ENCODE measurements around the gene SLC25A29.
"Not testable (repeated sequence)": the region's sequence is repeated elsewhere in the genome, so short reads cannot be mapped to it uniquely, and the experiment has no call there.

SLC25A29 gene

DNA sequence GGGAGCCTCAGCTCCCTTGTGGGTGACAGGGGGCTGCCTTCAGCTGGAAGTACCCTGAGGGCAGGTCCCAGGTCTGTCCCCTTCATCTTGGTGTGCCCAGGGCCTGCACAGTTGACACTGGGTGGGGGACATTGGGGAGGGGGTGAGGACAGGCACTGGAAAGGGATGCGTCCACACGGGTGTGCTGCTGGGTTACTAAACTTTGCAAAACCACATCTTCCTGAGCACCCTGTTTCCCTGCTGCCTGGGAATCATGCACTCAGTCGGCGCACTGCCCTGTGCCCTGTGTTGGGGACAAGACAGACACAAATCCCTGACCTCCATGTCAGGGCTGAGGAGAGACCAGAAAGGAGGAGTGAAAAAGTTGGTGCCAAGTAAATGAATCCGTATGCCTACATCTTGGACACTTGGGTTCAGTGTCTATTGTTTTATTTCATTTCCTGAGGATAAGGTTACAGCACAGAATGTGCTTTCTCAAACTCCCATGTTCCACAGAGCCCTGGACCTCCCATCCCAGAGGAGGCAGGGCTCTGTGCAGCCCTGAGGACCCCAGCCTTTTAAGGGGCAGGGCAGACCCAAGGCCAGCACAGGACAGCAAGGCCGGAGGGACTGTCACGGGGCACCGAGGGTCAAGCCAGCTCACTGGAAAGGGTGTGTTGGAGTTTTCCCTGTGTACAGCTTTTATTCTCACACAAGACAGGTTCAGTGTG, 2.9 kb upstream of the SLC25A29 start:
- no peak for DNase-seq (ENCODE audit: low spot score)

DNA sequence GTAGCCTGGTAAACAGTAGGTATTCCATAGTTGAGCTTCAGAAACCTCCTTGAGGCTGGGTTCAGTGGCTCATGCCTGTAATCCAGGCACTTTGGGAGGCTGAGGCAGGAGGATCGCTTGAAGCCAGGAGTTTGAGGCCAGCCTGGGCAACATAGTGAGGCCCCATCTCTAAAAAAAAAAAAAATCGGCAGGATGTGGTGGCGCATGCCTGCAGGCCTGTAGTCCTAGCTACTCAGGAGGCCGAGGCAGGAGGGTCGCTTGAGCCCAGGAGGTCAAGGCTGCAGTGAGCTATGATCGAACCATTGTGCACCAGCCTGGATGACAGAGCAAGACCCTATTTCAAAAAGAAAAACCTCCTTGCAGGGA, 2.2 kb upstream of the SLC25A29 start:
- DNase-seq (ENCODE audit: low spot score) = not testable (repeated sequence)

DNA sequence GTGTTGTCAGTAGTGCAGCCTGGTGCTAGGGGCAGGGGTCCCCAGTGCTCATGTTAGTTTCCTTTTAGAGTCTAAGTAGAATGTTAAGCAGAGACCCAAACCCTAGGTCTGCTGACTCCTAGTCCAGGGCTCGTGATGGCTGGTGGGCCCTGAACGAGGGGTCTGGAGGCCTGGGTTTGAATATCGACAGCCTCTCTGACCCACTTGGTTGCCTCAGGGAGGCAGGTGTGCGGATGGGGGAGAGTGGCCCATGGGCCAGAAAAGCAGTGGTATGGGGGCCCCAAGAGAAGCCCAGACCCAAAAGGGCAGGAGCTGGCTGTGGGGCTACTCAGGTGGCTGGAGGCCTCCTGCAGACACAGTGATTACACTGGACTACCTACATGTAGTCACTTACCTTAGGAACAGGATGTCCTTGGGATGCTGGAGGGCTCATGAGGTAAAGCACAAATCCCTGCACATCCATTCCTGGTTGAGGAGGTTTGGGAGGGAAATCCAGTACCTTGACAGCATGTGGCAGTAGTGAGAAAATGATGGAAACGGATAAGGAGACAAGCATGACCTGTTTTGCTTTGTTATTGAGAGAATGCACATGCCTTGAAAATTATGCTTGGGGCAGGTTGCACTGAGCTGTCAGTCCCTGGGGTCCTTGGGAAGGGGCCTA, 1.7 kb upstream of the SLC25A29 start:
- no peak for DNase-seq (ENCODE audit: low spot score)

DNA sequence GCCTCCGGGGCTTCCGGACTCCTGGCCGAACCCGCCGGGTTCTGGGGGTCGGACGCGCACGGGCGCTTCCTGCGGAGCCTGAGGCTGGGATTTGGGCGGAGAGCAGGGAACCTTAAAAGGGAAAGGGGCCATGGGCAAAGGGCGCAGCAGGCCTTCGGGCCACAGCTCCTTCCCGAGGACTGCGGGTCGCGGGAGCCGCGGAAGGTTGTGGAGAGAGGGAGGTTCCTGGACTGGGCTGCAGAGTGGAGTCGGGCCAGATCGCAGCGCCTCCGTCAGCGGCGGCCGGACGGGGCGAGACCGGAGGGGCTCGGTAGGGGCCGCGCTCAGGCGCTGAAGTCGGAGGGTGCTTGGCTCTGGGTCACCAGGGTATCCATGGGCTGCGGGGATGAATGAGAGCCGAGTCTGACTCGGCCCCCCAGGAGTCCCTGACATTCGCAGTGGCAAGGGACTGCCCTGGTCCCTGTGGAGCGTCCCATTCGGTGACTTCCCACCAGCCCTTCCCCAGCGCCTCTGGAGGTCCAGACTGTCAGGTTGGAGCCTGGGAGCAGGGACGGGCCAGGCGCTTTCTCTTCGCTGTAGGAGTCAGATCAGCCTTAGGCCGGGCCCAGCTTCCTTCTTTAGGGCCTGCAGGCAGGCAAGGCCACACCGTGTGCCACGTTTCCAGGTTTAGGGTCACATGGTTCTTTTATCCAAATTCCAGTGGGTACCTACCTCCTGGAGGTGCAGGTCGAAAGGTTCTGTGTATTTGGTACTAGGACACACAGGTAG, 938 bp upstream of the SLC25A29 start:
- no peak for DNase-seq (ENCODE audit: low spot score)

DNA sequence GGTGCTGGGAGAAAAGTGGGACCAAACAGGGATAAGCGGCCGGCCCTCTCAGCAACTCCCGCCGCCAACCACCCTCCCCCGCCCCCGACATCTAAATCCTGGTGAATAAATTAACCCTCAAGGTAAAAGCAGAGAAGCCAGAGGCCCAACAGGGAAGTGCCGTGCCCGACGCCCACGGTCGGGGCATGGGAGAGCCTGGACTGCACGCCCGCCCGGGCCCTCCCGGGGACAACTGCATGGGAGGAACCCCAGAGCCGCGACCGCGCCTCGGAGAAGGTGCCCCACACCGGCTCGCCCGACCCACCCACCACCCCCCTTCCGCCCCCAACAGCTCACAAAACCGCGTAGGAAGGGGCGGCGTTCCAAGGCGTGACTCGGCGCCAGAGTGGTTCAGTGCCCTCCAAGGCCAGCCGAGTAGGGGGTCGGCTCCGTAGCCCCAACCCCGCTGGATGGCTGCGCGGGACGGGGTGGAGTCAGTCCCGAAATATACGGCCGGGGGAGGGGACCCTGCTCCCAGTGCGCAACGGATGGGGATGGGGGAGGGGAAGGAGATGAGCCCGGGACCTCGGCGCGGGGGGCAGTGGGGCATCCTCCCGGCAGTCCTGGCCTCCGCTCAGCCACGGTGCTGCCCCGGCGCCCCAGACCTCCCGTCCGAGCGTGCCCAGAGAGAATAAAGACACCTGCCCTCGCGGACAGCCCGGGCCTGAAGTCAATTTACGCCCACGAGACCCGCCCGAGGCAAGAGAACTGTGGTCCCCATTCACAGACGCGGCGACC, 732 bp downstream of the SLC25A29 start:
- DNase-seq (ENCODE audit: low spot score) = peak; percentile 47

DNA sequence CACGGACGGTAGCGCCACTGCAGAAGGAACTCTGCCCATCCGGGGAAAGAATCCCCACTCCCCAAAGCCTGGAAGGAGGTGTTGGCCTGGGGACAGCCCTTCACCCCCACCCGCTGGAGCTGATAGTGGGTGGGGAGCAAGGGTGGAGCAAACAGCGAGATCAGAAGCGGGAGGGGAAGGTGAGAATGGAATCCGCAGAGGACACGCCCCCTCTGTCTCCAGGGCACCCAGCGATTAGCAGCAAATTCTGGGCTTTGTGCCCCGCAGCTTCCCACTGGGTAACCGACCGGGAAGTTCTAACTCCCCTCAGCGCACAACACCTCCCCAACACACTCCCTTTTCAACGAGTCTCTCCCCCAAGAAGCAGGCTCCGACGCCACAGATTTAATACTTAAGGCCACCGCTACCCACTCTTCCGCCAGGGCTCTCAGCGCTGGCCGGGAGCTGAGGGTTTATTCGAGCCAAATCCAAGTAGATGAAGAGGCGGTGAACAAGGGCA, 1.4 kb downstream of the SLC25A29 start:
- peak; percentile 57 for DNase-seq (ENCODE audit: low spot score)

DNA sequence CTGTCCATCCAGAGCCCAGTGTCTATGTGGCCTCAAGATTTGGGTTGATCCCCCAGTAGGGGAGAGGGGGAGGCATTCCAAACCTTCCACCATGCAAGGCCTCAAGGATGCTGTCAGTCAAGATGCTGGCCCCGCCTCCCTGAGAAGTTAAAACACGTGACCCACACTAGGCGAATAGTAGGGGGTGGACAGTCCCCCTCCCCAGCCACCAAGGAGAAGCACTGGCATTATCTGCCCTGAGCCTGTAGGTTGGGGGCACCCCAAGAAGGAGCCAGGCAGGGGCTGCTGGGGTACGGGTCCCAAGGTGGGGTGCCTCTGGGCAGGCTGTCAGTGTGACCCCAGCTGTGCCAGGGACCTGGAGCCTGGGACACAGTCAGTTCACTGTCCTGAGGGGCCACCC, 2.3 kb downstream of the SLC25A29 start:
- DNase-seq (ENCODE audit: low spot score) = no peak

DNA sequence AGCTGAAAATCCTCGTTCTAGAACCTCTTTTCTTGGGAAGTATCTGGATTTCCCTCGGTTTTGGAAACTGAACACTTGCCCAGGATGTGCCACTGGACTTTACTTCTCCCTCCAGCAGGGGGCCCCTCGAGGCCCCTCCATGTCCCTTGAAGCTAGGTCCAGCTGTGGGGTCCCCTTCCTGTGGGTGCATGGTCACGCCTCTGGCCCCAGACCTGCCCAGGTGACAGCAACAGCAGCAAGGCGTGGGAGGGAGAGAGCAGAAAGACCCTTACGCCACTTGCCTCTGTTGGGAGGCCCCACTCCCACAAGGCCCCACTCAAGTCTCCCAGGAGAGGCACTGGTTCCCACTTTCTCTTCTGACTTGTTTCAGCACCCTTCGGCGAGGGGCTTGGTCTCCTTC, 3.1 kb downstream of the SLC25A29 start:
- peak; percentile 60 for DNase-seq (ENCODE audit: low spot score)

DNA sequence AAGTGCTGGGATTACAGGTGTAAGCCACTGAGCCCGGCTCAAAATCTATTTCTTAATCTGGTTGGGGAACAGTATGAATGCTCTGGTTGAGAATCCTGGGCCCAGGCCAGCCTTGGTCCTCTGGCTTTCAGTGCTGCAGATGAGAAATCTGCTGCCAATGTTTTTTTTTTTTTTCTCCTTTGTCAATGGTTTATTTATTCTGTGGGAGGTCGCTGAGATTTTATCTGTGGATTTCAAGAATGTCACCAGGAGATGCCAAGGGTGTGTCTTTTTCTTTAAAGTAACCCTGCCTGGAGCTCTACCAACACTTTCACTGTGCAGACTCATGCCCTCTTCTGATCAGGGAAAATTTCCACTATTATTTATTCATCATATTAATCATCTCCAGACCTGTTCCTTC, 3.6 kb downstream of the SLC25A29 start:
- no peak for DNase-seq (ENCODE audit: low spot score)

DNA sequence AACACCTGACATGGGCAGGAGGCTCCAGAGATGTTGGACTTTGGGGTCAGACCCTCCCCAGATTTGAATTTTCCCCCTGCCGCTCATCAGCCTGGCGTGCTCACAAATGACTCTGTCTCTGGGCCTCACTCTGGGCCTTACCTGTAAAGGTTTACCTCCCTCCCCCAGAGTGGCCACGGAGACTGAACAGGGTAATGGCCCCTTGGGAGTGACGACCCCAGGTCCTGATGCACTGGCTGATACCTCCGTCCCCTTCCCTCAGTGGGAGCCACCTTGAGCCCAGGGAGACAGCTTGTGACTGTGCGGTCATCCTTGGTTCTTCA, 7.0 kb downstream of the SLC25A29 start:
- no peak for DNase-seq (ENCODE audit: low spot score)

DNA sequence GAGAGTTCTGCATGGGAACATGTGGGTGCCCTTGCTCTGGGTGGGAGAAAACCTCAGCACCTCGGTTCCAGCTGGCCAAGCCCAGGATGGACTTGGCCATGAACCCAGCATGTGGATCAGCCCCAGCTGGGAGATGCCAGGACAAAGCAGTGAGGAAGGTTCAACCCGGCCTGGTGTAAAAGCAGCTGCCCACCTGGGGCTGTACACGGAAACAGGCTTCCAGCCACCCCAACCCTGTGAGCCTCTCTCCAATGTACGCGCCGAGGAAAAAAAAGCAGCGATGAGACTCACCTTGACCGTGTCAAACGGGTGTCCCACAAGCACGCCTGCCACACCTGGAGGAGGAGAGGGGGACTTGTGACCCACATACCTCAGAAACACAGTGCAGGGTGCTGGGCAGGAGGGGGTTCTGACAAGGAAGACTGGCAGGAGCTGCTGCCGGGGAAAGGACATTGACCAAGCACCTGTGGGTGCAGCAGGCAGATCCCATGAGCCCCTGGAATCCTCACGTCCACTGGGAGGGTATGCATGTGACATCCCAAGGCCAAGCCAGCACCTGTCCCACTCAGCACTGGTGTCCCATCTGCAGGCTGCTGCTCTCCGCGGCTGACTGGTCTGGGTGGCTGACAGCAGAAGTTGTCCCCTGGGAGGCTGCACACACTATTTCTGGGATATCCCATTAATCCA, 7.5 kb downstream of the SLC25A29 start:
- no peak for DNase-seq (ENCODE audit: low spot score)

DNA sequence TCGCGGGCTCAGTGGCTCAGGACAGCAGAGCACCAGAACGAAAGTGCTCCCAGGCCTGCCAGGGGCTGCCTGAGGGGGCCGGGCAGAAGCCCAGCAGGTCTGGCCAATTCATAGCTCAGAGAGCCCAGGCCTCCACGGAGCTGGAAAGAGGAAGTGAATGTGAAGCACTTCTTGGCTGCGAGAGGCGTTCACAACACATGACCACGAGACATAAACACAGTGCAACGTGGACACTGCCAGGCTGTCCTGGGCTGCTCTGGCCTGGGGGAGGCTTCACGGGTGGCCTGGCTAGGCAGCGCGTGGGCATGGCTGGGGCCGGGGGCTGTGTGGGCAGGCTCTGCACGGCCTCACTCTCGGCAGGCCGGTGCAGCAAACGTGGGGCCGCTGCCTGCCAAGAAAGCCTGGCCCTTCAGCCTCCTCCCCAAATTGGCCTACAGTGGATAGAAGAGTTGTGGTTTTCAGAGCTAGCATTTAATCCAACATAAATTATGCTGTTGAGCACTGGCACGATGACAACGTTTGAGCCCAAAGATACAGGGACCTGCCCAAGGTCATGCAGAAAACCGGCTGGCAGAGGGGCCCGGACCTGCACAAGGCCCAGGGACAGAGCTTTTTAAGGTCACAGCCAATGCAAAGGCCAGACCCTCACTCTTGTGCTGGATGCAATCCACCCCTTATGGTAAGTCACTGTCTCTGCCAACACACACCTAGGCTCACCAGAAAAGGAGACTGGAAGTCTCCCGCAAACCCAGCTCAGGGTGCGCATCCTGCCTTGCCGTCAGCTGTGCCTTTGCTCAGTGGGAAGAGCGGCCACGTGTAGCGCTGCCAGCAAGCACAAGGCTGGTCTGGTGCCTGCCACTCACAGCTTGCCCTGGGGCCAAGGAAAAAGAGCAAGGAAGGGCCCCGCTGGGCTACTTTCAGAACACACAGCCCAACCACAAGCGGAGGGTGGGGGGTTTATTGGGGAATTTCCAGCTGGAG, 8.6 kb downstream of the SLC25A29 start:
- DNase-seq (ENCODE audit: low spot score) = peak; percentile 93

DNA sequence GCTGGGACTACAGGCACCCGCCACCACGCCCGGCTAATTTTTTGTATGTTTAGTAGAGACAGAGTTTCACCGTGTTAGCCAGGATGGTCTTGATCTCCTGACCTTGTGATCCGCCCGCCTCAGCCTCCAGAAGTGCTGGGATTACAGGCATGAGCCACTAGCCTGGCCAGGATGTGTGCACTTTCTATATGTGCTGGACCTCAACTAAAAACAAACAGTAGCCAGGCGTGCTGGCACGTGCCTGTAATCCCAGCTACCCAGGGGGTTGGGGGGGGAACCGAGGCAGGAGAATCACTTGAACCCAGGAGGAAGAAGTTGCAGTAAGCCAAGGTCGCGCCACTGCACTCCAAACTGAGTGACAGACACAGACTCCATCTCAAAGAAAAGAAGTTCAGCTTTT, 9.5 kb downstream of the SLC25A29 start:
- DNase-seq (ENCODE audit: low spot score) = not testable (repeated sequence)

DNA sequence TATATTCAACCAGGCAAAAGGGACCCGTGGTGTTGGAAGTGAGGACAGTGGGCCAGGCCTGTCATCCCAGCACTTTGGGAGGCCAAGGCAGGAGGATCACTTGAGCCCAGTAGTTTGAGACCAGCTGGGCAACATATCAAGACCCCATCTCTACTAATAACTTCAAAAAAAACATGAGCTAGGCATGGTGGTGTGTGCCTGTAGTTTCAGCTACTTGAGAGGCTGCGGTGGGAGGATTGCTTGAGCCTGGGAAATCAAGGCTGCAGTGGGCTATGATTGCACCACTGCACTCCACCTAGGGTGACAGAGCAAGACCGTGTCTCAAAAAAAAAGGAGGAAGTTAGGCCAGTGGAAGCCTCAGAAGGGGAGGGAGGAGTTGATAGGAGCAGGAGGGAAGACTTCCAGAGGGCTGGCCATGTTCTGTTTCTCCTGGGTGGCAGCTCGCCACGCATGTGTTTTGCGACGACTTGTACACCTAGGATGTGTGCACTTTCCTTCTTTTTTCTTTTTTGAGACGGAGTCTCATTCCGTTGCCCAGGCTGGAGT, 10.1 kb downstream of the SLC25A29 start:
- DNase-seq (ENCODE audit: low spot score) = no peak

DNA sequence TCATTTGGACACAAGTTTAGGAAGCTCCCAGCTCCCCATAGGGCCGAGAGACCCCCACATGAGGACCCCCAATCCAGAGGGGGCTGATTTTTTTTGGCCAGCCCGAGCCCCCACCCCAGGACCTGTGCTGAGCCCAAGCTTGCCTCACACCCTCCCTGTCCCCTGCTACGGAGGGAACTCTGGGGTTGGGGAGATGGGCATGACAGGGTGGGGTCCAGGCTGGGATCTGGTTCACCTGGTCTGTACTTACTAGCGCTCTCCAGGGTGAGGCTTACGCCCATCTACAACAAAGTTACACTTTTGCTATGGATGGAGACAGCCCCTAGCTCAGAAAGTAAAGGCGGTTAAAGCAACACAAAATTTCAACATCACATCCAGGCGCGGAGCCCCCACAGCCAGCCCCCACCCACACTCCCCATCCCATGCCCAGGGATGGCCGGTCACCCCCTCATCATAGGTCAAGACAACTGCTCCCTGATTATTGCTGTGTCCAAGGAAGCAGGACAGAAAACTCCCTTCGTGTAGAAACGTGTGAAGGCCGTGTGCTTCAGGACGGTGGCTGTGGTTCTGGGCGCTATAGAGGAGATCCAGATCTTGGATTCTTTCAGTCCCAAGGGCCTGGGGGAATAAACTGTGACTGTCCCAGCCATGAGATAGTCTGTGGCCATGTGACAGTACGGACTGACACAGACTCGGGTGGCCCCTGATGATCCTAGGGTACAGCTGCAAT, 10.7 kb downstream of the SLC25A29 start:
- no peak for DNase-seq (ENCODE audit: low spot score)

DNA sequence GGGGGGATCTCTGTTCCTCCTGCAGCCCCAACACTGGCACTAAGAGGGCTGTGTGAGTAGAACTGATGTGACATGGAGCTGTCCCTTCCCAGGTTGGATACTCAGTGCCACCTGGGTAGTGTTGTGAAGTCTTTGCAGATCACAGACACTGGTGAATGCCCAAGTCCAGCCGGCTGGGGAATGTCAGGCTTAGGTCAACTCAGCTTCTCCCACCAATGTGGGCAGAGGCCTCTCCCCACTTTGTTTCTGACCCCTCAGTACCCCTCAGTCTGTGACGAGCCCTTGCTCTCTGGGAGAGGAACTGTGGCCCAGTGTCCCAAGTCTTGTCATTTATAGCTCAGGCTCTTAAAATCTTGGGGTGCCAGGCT, 11.3 kb downstream of the SLC25A29 start:
- no peak for DNase-seq (ENCODE audit: low spot score)

DNA sequence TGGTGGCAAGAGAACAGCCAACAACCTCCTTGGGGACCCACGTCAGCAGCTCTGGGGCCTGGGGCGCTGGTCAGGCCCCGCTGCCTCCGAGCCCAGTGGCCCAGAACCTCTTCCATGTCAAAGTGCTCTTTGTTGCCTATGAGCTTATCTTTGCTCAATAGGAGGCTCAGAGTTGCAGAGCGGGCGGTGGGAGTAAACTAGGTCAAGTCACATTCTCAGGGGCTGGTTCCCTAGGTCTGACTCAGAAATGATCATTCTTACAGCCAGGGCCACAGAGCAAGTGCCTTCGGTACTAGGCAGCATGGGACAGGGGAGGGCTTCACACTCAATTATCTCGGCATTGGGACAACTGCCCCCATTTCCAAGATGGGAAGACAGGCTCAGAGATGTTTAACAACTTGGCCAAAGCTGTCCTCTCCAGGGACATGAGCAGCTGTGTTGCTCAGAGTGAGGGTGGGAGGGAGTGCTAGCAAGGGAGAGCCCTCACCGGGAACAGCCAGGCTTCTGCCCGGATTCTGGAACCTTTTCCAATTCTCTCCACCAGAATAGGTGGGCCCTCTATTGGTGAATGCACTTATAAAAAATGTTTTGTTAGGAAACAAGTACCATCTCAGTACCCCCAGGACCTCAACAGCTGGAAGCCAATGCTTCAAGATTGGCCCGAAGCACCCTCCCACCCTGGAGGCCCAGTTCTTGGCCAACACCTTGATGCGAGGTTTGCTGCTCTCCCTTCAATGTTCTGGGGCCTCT, 11.9 kb downstream of the SLC25A29 start:
- DNase-seq (ENCODE audit: low spot score) = no peak

DNA sequence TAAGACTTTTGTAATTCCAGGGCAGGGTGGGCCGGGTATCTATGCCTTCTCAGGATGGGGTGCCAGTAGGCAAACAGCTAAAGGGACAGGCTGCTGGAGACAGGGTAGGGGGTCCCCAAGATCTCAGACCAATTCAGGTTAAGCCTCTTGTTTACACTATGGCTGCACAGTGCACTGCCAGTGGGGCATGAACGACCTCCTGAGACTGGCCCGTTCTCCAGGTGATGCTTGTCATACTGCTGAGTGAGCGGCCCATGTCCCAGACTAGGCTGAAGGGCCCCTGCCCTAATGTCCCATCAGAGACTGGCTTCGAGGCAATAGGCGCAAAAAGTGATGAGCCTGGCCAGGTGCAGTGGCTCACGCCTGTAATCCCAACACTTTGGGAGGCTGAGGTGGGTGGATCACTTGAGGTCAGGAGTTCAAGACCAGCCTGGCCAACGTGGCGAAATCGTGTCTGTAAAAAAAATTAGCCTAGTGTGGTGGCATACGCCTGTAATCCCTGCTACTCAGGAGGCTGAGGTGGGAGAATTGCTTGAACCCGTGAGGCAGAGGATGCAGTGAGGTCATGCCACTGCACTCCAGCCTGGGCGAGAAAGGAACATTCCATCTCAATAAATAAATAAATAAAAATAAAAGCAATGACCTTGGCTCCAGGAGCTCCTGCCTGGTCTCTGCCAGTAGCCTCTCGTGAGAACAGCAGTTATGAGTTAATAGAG, 12.6 kb downstream of the SLC25A29 start:
- no peak for DNase-seq (ENCODE audit: low spot score)

All from AG08396 (cell line).